HG03442 (cell line): ENCODE data around the gene MGAT3.

Experiments
- ATAC-seq: cut with Tn5 transposase; IDR thresholded peaks from one replicate; pipeline ENCODE4 v1.9.1; 2021; ENCODE audit warnings: mild to moderate bottlenecking, moderate library complexity; ENCODE audit not compliant: unreplicated experiment

MGAT3 gene

GRCh38 chr22:39470451-39471291, 13.9 kb downstream of the MGAT3 start:
- no peak for ATAC-seq

- ATAC-seq: peak; percentile 54
Measured at GRCh38 chr22:39471381-39472141, 14.7 kb downstream of the MGAT3 start.

- ATAC-seq: no peak
Measured at GRCh38 chr22:39472570-39473556, 16.1 kb downstream of the MGAT3 start.

- ATAC-seq: no peak
Measured at GRCh38 chr22:39473851-39474250, 17.0 kb downstream of the MGAT3 start.

GRCh38 chr22:39474351-39475111, 17.7 kb downstream of the MGAT3 start:
- ATAC-seq: no peak

GRCh38 chr22:39475337-39475736, 18.5 kb downstream of the MGAT3 start:
- no peak for ATAC-seq

- no peak for ATAC-seq
Measured at GRCh38 chr22:39475902-39476301, 19.1 kb downstream of the MGAT3 start.

GRCh38 chr22:39476664-39477063, 19.9 kb downstream of the MGAT3 start:
- no peak for ATAC-seq

- ATAC-seq: no peak
Measured at GRCh38 chr22:39477542-39477941, 20.7 kb downstream of the MGAT3 start.

- ATAC-seq: no peak
Measured at GRCh38 chr22:39478441-39478850, 21.6 kb downstream of the MGAT3 start.

- no peak for ATAC-seq
Measured at GRCh38 chr22:39479254-39479653, 22.4 kb downstream of the MGAT3 start.

- no peak for ATAC-seq
Measured at GRCh38 chr22:39480557-39480956, 23.7 kb downstream of the MGAT3 start.

- ATAC-seq: no peak
Measured at GRCh38 chr22:39481054-39481453, 24.2 kb downstream of the MGAT3 start.

GRCh38 chr22:39481595-39481994, 24.8 kb downstream of the MGAT3 start:
- ATAC-seq: no peak

GRCh38 chr22:39482768-39483167, 26.0 kb downstream of the MGAT3 start:
- ATAC-seq: no peak

- no peak for ATAC-seq
Measured at GRCh38 chr22:39486951-39487825, 30.4 kb downstream of the MGAT3 start.

GRCh38 chr22:39487826-39488520, 31.2 kb downstream of the MGAT3 start:
- ATAC-seq: no peak

GRCh38 chr22:39488563-39489083, 31.8 kb downstream of the MGAT3 start:
- ATAC-seq: no peak
